ENCODE measurements around the gene MIP.
"Not testable (repeated sequence)": the region's sequence is repeated elsewhere in the genome, so short reads cannot be mapped to it uniquely, and the experiment has no call there.

- TF ChIP-seq, protein P1, sequence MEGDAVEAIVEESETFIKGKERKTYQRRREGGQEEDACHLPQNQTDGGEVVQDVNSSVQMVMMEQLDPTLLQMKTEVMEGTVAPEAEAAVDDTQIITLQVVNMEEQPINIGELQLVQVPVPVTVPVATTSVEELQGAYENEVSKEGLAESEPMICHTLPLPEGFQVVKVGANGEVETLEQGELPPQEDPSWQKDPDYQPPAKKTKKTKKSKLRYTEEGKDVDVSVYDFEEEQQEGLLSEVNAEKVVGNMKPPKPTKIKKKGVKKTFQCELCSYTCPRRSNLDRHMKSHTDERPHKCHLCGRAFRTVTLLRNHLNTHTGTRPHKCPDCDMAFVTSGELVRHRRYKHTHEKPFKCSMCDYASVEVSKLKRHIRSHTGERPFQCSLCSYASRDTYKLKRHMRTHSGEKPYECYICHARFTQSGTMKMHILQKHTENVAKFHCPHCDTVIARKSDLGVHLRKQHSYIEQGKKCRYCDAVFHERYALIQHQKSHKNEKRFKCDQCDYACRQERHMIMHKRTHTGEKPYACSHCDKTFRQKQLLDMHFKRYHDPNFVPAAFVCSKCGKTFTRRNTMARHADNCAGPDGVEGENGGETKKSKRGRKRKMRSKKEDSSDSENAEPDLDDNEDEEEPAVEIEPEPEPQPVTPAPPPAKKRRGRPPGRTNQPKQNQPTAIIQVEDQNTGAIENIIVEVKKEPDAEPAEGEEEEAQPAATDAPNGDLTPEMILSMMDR (conservative IDR thresholded peaks at IDR 0.05), result not testable (repeated sequence)
- TF ChIP-seq ZFX (IDR thresholded peaks at IDR 0.05), result not testable (repeated sequence)
Measured at GRCh38 chr12:56494481-56494880, 40.0 kb upstream of the MIP start.
